Esophagus squamous epithelium (tissue), 5 donors: ENCODE data around the gene CELF1. TPM values are rescaled to one million over a fixed set of nuclear protein-coding genes. Genes with fewer than 3 reads are reported as not detected.
"Not testable (repeated sequence)": the region's sequence is repeated elsewhere in the genome, so short reads cannot be mapped to it uniquely, and the experiment has no call there.

Experiments
- DNase-seq: peaks from one replicate; lab custom pipeline; 2025; lab: John Stamatoyannopoulos, UW
- H3K27ac ChIP-seq, 4 donors: fragments of 200-600 bp; sonication (generic); one replicate each; pipeline ENCODE4 v1.5.1; 2016 to 2019; ENCODE audit warnings: mild to moderate bottlenecking in 1 of 4
- H3K27me3 ChIP-seq, 4 donors: fragments of 200-600 bp; sonication (generic); 1 replicate in 3 of 4; 2 replicates in 1 of 4; pipeline versions ENCODE4 v1.5.1 to v1.6.0; 2017 to 2021; ENCODE audit warnings: antibody characterized with exemption in 1 of 4
- H3K36me3 ChIP-seq, 3 donors: fragments of 200-600 bp; sonication (generic); one replicate each; pipeline ENCODE4 v1.5.1; 2016 to 2019
- H3K4me1 ChIP-seq, 3 donors: fragments of 200-600 bp; sonication (generic); one replicate each; pipeline ENCODE4 v1.5.1; 2017 to 2019
- H3K4me3 ChIP-seq, 4 donors: fragments of 200-600 bp; sonication (generic); 1 replicate in 3 of 4; 2 replicates in 1 of 4; pipeline ENCODE4 v1.5.1; 2016 to 2019; ENCODE audit warnings: mild to moderate bottlenecking in 2 of 4, moderate library complexity in 1 of 4
- H3K9me3 ChIP-seq, 3 donors: fragments of 200-600 bp; sonication (generic); one replicate each; pipeline ENCODE4 v1.5.1; 2016 to 2019
- CTCF ChIP-seq, 6 experiments: fragments of 450-650 bp in 4 of 6; fragments of 200-600 bp in 2 of 6; sonication (generic) in 2 of 6; IDR thresholded peaks; one replicate each; pipeline ENCODE4 v1.5.1; 2016 to 2019; ENCODE audit warnings: antibody characterized with exemption in 6 of 6, mild to moderate bottlenecking in 4 of 6, moderate library complexity in 4 of 6
- POLR2A ChIP-seq, 4 donors: fragments of 450-650 bp; IDR thresholded peaks; one replicate each; pipeline ENCODE4 v1.6.1; 2017; ENCODE audit warnings: antibody characterized with exemption in 4 of 4, mild to moderate bottlenecking in 4 of 4, moderate library complexity in 3 of 4
- WGBS, 2 donors: methylation state at CpG; one replicate each; pipeline ENCODE4 v1.1.5; 2018; 5-methylcytosine and 5-hydroxymethylcytosine counted together
- intact Hi-C: fragments of 100-400 bp; cut with DNase I; formaldehyde crosslinking; loops from one replicate; pipeline ENCODE4 v1.15.0; 2022
- total RNA-seq, 4 donors: library from RNA; depleted of rRNA; stranded (reverse); fragments of >200 nt; gene quantifications; one replicate each; pipeline ENCODE4 v1.1.0, GENCODE V29; 2016
- donor health status: DM: yes; HTN: yes; CAD: no.

The CELF1 gene
- total RNA-seq, 4 donors from 2014 or later = 50.4 to 88.9 (median 64.1) TPM

- intact Hi-C loops = no loop called here
- Histone ChIP-seq H3K36me3 (peaks cover 0 to 20% (median 0%) of the 10 kb centered on the region in 3 donors), H3K4me1 (peaks cover 4 to 25% (median 8%) of the 10 kb centered on the region in 3 donors), H3K9me3 (no peaks in the 10 kb centered on the region), H3K27me3 (no peaks in the 10 kb centered on the region), H3K4me3 (peak overlapping the region; percentile 66 to 96 (median 79)), H3K27ac (peak overlapping the region; percentile 85 to 90 (median 88))
- 10 to 16% methylated on average over 6 to 10 of the region's 11 CpGs for WGBS, 2 donors
- TF ChIP-seq POLR2A (IDR thresholded peaks at IDR 0.05) (no peak), CTCF (IDR thresholded peaks at IDR 0.05) (no peak)
- DNase-seq = no peak
Measured at GRCh38 chr11:47564933-47565339, 12.0 kb upstream of the CELF1 start.

GRCh38 chr11:47564366-47564765 lies 11.4 kb upstream of the CELF1 start:
- intact Hi-C loops, H3K27me3 ChIP-seq, H3K9me3 ChIP-seq, DNase-seq, H3K4me3 ChIP-seq, H3K27ac ChIP-seq: not testable (repeated sequence)
- peaks cover 4 to 25% (median 8%) of the 10 kb centered on the region in 3 donors for H3K4me1 ChIP-seq
- peaks cover 0 to 14% (median 0%) of the 10 kb centered on the region in 3 donors for H3K36me3 ChIP-seq
- WGBS, 2 donors = 82 to 89% methylated on average over 8 to 9 of the region's 10 CpGs

- not testable (repeated sequence) for H3K27me3 ChIP-seq, DNase-seq
- WGBS, 2 donors = 92 to 96% methylated on average over 4 of the region's 4 CpGs
Measured at GRCh38 chr11:47562393-47562792, 9.5 kb upstream of the CELF1 start.

GRCh38 chr11:47560426-47560825 lies 7.5 kb upstream of the CELF1 start:
- H3K4me3 ChIP-seq = no peak overlapping the region
- intact Hi-C loops = no loop called here
- no peaks in the 10 kb centered on the region for H3K9me3 ChIP-seq
- no peaks in the 10 kb centered on the region for H3K27me3 ChIP-seq
- no peak for TF ChIP-seq POLR2A (IDR thresholded peaks at IDR 0.05)
- no peak for TF ChIP-seq CTCF (IDR thresholded peaks at IDR 0.05)
- H3K4me1 ChIP-seq = peaks cover 4 to 12% (median 8%) of the 10 kb centered on the region in 3 donors
- DNase-seq = no peak
- H3K27ac ChIP-seq = no peak overlapping the region
- no peaks in the 10 kb centered on the region for H3K36me3 ChIP-seq
- WGBS, 2 donors = 74 to 86% methylated on average over 2 of the region's 2 CpGs

More at GRCh38 chr11:47562393-47562792, 9.5 kb upstream of the CELF1 start:
- H3K27ac ChIP-seq, H3K9me3 ChIP-seq, H3K4me3 ChIP-seq, H3K36me3 ChIP-seq, intact Hi-C loops: not testable (repeated sequence)
- peaks cover 4 to 25% (median 8%) of the 10 kb centered on the region in 3 donors for H3K4me1 ChIP-seq

- H3K27me3 ChIP-seq = no peaks in the 10 kb centered on the region
- no peak overlapping the region for H3K27ac ChIP-seq
- 100% methylated on average over 1 of the region's 1 CpG; no CpG with 5 or more reads in 1 of the 2 donors for WGBS, 2 donors
- DNase-seq = no peak
- no peaks in the 10 kb centered on the region for H3K9me3 ChIP-seq
- intact Hi-C loops = no loop called here
- peaks cover 0 to 2% (median under 1%) of the 10 kb centered on the region in 3 donors for H3K4me1 ChIP-seq
- H3K36me3 ChIP-seq = no peaks in the 10 kb centered on the region
- H3K4me3 ChIP-seq = no peak overlapping the region
- no peak for TF ChIP-seq CTCF (IDR thresholded peaks at IDR 0.05)
- TF ChIP-seq POLR2A (IDR thresholded peaks at IDR 0.05) = no peak
Measured at GRCh38 chr11:47558695-47559094, 5.8 kb upstream of the CELF1 start.

- H3K36me3 ChIP-seq, H3K9me3 ChIP-seq, DNase-seq, intact Hi-C loops, H3K4me1 ChIP-seq, H3K27me3 ChIP-seq, H3K4me3 ChIP-seq, H3K27ac ChIP-seq: not testable (repeated sequence)
- 76 to 85% methylated on average over 9 to 12 of the region's 12 CpGs for WGBS, 2 donors
Measured at GRCh38 chr11:47557004-47557403, 4.1 kb upstream of the CELF1 start.

GRCh38 chr11:47553406-47553743 lies 443 bp upstream of the CELF1 start:
- 16 to 26% methylated on average over 6 to 7 of the region's 9 CpGs for WGBS, 2 donors
- no peaks in the 10 kb centered on the region for H3K27me3 ChIP-seq
- peak overlapping the region; percentile 93 to 96 (median 94) for H3K4me3 ChIP-seq
- peaks cover 21 to 44% (median 26%) of the 10 kb centered on the region in 3 donors for H3K4me1 ChIP-seq
- intact Hi-C loops = no loop called here
- no peak for DNase-seq
- peak overlapping the region; percentile 94 to 96 (median 96) for H3K27ac ChIP-seq
- H3K36me3 ChIP-seq = peaks cover 0 to 6% (median 0%) of the 10 kb centered on the region in 3 donors
- no peaks in the 10 kb centered on the region for H3K9me3 ChIP-seq
- TF ChIP-seq POLR2A (IDR thresholded peaks at IDR 0.05) = no peak
- TF ChIP-seq CTCF (IDR thresholded peaks at IDR 0.05) = no peak
